Measurements from ENCODE around the gene LRRC63.

Gene LRRC63

DNA sequence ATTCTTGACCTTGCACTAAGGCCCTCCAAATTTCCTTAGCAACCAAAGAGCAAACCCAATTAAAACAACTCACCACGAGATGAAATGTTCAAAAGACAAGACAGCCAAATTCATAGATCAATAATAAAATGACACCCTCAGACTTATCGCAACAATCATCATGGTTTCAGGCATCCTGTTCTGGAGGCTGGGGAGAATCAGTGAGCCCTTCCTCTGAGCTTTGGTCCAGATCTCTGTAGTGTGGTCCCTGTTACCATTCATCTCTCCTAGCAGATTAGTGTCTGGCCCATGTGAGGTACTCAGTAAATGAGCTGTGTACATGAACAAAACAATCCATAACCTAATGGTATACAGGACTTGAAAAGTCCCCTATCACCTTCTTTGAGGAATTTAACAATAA lies 42.0 kb upstream of the LRRC63 start:
- Histone ChIP-seq H3K27ac (ENCODE audit: extremely low read depth, low read depth, low read length) (no peak overlapping the region), H3K36me3 (ENCODE audit: control insufficient read depth in 2 of 2, insufficient read depth in 1 of 2, low read length in 2 of 2) (no peaks in the 10 kb centered on the region), H3K9me3 (ENCODE audit: control insufficient read depth, insufficient read depth, low read depth, low read length) (no peaks in the 10 kb centered on the region), H3K4me1 (ENCODE audit: control insufficient read depth, insufficient read depth, low read length) (peaks cover 4% of the 10 kb centered on the region), H3K4me3 (ENCODE audit: low read depth, low read length) (no peak overlapping the region)
- TF ChIP-seq ZFP41 (tag by site-specific recombination; IDR thresholded peaks at IDR 0.05; ENCODE audit: borderline replicate concordance) (no peak), ZNF561 (tag by site-specific recombination; IDR thresholded peaks at IDR 0.05; ENCODE audit: borderline replicate concordance) (no peak), ZNF747 (tag by site-specific recombination; IDR thresholded peaks at IDR 0.05) (no peak), MZF1 (tag by site-specific recombination; IDR thresholded peaks at IDR 0.05; ENCODE audit: borderline replicate concordance) (no peak), ZNF169 (tag by site-specific recombination; IDR thresholded peaks at IDR 0.05) (no peak)
- TF ChIP-seq, protein P1, sequence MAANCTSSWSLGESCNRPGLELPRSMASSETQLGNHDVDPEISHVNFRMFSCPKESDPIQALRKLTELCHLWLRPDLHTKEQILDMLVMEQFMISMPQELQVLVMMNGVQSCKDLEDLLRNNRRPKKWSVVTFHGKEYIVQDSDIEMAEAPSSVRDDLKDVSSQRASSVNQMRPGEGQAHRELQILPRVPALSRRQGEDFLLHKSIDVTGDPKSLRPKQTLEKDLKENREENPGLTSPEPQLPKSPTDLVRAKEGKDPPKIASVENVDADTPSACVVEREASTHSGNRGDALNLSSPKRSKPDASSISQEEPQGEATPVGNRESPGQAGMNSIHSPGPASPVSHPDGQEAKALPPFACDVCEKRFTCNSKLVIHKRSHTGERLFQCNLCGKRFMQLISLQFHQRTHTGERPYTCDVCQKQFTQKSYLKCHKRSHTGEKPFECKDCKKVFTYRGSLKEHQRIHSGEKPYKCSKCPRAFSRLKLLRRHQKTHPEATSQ (tag by site-specific recombination; IDR thresholded peaks at IDR 0.05): no peak
- TF ChIP-seq, protein P2, sequence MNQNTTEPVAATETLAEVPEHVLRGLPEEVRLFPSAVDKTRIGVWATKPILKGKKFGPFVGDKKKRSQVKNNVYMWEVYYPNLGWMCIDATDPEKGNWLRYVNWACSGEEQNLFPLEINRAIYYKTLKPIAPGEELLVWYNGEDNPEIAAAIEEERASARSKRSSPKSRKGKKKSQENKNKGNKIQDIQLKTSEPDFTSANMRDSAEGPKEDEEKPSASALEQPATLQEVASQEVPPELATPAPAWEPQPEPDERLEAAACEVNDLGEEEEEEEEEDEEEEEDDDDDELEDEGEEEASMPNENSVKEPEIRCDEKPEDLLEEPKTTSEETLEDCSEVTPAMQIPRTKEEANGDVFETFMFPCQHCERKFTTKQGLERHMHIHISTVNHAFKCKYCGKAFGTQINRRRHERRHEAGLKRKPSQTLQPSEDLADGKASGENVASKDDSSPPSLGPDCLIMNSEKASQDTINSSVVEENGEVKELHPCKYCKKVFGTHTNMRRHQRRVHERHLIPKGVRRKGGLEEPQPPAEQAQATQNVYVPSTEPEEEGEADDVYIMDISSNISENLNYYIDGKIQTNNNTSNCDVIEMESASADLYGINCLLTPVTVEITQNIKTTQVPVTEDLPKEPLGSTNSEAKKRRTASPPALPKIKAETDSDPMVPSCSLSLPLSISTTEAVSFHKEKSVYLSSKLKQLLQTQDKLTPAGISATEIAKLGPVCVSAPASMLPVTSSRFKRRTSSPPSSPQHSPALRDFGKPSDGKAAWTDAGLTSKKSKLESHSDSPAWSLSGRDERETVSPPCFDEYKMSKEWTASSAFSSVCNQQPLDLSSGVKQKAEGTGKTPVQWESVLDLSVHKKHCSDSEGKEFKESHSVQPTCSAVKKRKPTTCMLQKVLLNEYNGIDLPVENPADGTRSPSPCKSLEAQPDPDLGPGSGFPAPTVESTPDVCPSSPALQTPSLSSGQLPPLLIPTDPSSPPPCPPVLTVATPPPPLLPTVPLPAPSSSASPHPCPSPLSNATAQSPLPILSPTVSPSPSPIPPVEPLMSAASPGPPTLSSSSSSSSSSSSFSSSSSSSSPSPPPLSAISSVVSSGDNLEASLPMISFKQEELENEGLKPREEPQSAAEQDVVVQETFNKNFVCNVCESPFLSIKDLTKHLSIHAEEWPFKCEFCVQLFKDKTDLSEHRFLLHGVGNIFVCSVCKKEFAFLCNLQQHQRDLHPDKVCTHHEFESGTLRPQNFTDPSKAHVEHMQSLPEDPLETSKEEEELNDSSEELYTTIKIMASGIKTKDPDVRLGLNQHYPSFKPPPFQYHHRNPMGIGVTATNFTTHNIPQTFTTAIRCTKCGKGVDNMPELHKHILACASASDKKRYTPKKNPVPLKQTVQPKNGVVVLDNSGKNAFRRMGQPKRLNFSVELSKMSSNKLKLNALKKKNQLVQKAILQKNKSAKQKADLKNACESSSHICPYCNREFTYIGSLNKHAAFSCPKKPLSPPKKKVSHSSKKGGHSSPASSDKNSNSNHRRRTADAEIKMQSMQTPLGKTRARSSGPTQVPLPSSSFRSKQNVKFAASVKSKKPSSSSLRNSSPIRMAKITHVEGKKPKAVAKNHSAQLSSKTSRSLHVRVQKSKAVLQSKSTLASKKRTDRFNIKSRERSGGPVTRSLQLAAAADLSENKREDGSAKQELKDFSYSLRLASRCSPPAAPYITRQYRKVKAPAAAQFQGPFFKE (tag by site-specific recombination; IDR thresholded peaks at IDR 0.05; ENCODE audit: borderline replicate concordance): no peak
- TF ChIP-seq, protein P3, sequence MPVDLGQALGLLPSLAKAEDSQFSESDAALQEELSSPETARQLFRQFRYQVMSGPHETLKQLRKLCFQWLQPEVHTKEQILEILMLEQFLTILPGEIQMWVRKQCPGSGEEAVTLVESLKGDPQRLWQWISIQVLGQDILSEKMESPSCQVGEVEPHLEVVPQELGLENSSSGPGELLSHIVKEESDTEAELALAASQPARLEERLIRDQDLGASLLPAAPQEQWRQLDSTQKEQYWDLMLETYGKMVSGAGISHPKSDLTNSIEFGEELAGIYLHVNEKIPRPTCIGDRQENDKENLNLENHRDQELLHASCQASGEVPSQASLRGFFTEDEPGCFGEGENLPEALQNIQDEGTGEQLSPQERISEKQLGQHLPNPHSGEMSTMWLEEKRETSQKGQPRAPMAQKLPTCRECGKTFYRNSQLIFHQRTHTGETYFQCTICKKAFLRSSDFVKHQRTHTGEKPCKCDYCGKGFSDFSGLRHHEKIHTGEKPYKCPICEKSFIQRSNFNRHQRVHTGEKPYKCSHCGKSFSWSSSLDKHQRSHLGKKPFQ (tag by site-specific recombination; IDR thresholded peaks at IDR 0.05): no peak
- TF ChIP-seq, protein P4, sequence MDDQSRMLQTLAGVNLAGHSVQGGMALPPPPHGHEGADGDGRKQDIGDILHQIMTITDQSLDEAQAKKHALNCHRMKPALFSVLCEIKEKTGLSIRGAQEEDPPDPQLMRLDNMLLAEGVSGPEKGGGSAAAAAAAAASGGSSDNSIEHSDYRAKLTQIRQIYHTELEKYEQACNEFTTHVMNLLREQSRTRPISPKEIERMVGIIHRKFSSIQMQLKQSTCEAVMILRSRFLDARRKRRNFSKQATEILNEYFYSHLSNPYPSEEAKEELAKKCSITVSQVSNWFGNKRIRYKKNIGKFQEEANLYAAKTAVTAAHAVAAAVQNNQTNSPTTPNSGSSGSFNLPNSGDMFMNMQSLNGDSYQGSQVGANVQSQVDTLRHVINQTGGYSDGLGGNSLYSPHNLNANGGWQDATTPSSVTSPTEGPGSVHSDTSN (CRISPR knock-in tag; IDR thresholded peaks at IDR 0.05): no peak
- ChIA-PET CTCF (no interaction called here), POLR2A (no interaction called here)

DNA sequence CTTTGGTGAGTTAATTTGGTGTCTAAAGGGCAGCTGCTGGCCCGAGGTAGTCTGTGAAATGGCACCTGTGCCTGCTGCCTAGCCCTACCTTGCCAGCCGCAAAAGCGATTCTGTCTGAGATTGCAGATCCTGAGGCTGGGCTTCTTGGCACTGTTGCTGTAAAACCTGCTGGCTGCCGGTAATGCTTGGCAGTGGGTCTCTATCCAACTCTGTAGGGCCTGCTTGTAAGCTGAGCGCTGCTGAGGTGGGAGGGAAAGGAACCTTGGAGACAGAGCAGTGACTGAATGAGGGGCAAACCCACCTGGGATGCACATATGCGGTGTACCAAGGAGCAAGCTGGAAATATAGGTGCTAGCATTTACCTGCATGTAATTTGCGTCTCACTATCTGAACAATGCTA lies 41.5 kb upstream of the LRRC63 start:
- no peak overlapping the region for H3K27ac ChIP-seq (ENCODE audit: extremely low read depth, low read depth, low read length)
- POLR2A ChIA-PET: no interaction called here
- no peaks in the 10 kb centered on the region for H3K36me3 ChIP-seq (ENCODE audit: control insufficient read depth in 2 of 2, insufficient read depth in 1 of 2, low read length in 2 of 2)
- H3K9me3 ChIP-seq (ENCODE audit: control insufficient read depth, insufficient read depth, low read depth, low read length): no peaks in the 10 kb centered on the region
- H3K4me1 ChIP-seq (ENCODE audit: control insufficient read depth, insufficient read depth, low read length): peaks cover 4% of the 10 kb centered on the region
- no peak overlapping the region for H3K4me3 ChIP-seq (ENCODE audit: low read depth, low read length)
- TF ChIP-seq ZNF416 (tag by site-specific recombination; IDR thresholded peaks at IDR 0.05): no peak
- CTCF ChIA-PET: interaction anchor here (0.7 kb wide), 1 partner anchor 9 kb away, joined by 4 read pairs; no protein-coding TSS in a partner anchor

DNA sequence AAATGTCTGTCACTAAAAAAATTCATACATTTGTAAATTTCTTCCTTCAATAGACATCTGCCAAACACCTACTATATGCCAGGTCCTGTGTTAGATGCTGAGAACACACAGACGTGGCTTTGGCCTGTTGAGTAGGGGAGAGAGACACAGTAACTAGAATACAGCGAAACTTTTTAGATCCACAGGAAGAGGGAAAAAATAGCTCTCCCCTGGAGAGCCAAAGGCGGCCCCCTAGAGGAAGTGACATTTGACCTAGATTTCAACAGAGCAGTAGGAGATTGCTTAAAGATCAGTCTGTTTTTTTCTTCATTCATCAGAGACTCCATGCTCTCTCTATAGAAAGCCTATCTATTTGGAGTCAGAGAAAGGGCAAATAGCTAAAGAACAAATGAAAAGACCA lies 41.0 kb upstream of the LRRC63 start:
- ChIA-PET CTCF (interaction anchor here (0.7 kb wide), 1 partner anchor 9 kb away, joined by 4 read pairs; no protein-coding TSS in a partner anchor), POLR2A (no interaction called here)
- TF ChIP-seq ZIC2 (tag by site-specific recombination; IDR thresholded peaks at IDR 0.05) (0 out of 2 replicates have a peak, but pooled peaks have one; percentile 37), ZSCAN16 (tag by site-specific recombination; IDR thresholded peaks at IDR 0.05) (no peak)
- no peaks in the 10 kb centered on the region for H3K36me3 ChIP-seq (ENCODE audit: control insufficient read depth in 2 of 2, insufficient read depth in 1 of 2, low read length in 2 of 2)
- no peaks in the 10 kb centered on the region for H3K9me3 ChIP-seq (ENCODE audit: control insufficient read depth, insufficient read depth, low read depth, low read length)
- no peak overlapping the region for H3K27ac ChIP-seq (ENCODE audit: extremely low read depth, low read depth, low read length)
- H3K4me3 ChIP-seq (ENCODE audit: low read depth, low read length): no peak overlapping the region
- peaks cover 4% of the 10 kb centered on the region for H3K4me1 ChIP-seq (ENCODE audit: control insufficient read depth, insufficient read depth, low read length)
